ENCODE results near the gene LRRC26.

Gene LRRC26

GRCh38 chr9:137165250-137165836, 4.5 kb downstream of the LRRC26 start:
- DNase-seq: no peak

GRCh38 chr9:137164370-137165249, 5.2 kb downstream of the LRRC26 start:
- DNase-seq: no peak

- no peak for DNase-seq
These were observed 6.0 kb downstream of the LRRC26 start for GRCh38 chr9:137163805-137164204.

- DNase-seq: no peak
These were observed 6.5 kb downstream of the LRRC26 start for GRCh38 chr9:137163365-137163715.

GRCh38 chr9:137162505-137163364, 7.1 kb downstream of the LRRC26 start:
- no peak for DNase-seq

GRCh38 chr9:137161558-137162486, 8.0 kb downstream of the LRRC26 start:
- DNase-seq: no peak

GRCh38 chr9:137160716-137161557, 8.9 kb downstream of the LRRC26 start:
- DNase-seq: no peak

- DNase-seq: no peak
These were observed 9.8 kb downstream of the LRRC26 start for GRCh38 chr9:137160054-137160425.

GRCh38 chr9:137159105-137160053, 10.5 kb downstream of the LRRC26 start:
- DNase-seq: no peak

GRCh38 chr9:137158625-137159024, 11.2 kb downstream of the LRRC26 start:
- peak; percentile 33 for DNase-seq

GRCh38 chr9:137157618-137158415, 12.0 kb downstream of the LRRC26 start:
- no peak for DNase-seq

GRCh38 chr9:137156567-137157375, 13.1 kb downstream of the LRRC26 start:
- DNase-seq: peak; percentile 15

GRCh38 chr9:137152844-137153405, 16.9 kb downstream of the LRRC26 start:
- no peak for DNase-seq

GRCh38 chr9:137150617-137151457, 19.0 kb downstream of the LRRC26 start:
- peak; percentile 100 for DNase-seq

GRCh38 chr9:137149942-137150616, 19.8 kb downstream of the LRRC26 start:
- peak; percentile 100 for DNase-seq

GRCh38 chr9:137149363-137149762, 20.5 kb downstream of the LRRC26 start:
- DNase-seq: no peak

- no peak for DNase-seq
These were observed 21.2 kb downstream of the LRRC26 start for GRCh38 chr9:137148661-137149060.
